HepG2 (cell line): ENCODE results near the gene ADCK2. TPM values are rescaled to one million over a fixed set of nuclear protein-coding genes. Genes with fewer than 3 reads are reported as not detected.

Experiments used
- BCL6 ChIP-seq: IDR thresholded peaks from 2 replicates; pipeline ENCODE4 v1.6.1; 2016; ENCODE audit warnings: missing genetic modification reagents, missing compliant biosample characterization
- CENPT ChIP-seq: sonication (generic); formaldehyde crosslinking; IDR thresholded peaks from 2 replicates; pipeline ENCODE4 v1.8.0; 2022; ENCODE audit warnings: low read depth, mild to moderate bottlenecking, moderate library complexity, missing genetic modification reagents
- FOXP4 ChIP-seq: sonication (generic); formaldehyde crosslinking; IDR thresholded peaks from 2 replicates; pipeline ENCODE4 v1.4.0; 2020; ENCODE audit warnings: missing genetic modification reagents
- IRF2 ChIP-seq: IDR thresholded peaks from 2 replicates; pipeline ENCODE4 v1.6.1; 2018; ENCODE audit warnings: missing genetic modification reagents, missing compliant biosample characterization
- MEF2D ChIP-seq: sonication (generic); formaldehyde crosslinking; IDR thresholded peaks from 2 replicates; pipeline ENCODE4 v1.5.1; 2020; ENCODE audit warnings: mild to moderate bottlenecking, missing genetic modification reagents
- PRDM15 ChIP-seq: sonication (generic); formaldehyde crosslinking; IDR thresholded peaks from 2 replicates; pipeline ENCODE4 v1.4.0; 2020; ENCODE audit warnings: missing genetic modification reagents
- RXRB ChIP-seq: IDR thresholded peaks from 2 replicates; pipeline ENCODE4 v1.6.1; 2016; ENCODE audit warnings: borderline replicate concordance, missing genetic modification reagents, missing compliant biosample characterization
- polyA plus RNA-seq, 8 experiments: library from polyadenylated mRNA; depleted of rRNA in 3 of 8; stranded (reverse) in 7 of 8; unstranded in 1 of 8; fragments of >200 nt; fragmentation: Illumina TruSeq in 4 of 8; extraction: Trizol in 4 of 8; gene quantifications; 2 replicates each; pipeline versions ENCODE4 v1.2.1 to v1.2.3, GENCODE V29; 2011 to 2016; ENCODE audit warnings: low read depth in 4 of 8, missing spikeins in 1 of 8, mixed read lengths in 1 of 8; ENCODE audit not compliant: insufficient read depth in 1 of 8
- total RNA-seq, 5 experiments: library from RNA; depleted of rRNA; stranded (reverse); fragments of >200 nt; fragmentation: Illumina TruSeq; extraction: Trizol; gene quantifications; 2 replicates each; pipeline ENCODE4 v1.2.3, GENCODE V29; 2016; ENCODE audit warnings: low read depth in 1 of 5
- TF ChIP-seq, protein P1 (sequence below): sonication (generic); formaldehyde crosslinking; IDR thresholded peaks from 2 replicates; pipeline ENCODE4 v1.5.1; 2020; ENCODE audit warnings: missing genetic modification reagents, mild to moderate bottlenecking, borderline replicate concordance

ADCK2 gene
- total and polyA plus RNA-seq, 2 of the 13 experiments (the other 11 are each of a cell fraction or from before 2014, with no cell fraction given), result 8.6 to 18.8 TPM

GRCh38 chr7:140631602-140632001 is 41.1 kb upstream of the ADCK2 start (continued):
- TF ChIP-seq PRDM15 (CRISPR knock-in tag), result no peak
- no peak for TF ChIP-seq RXRB
- TF ChIP-seq, protein P1, sequence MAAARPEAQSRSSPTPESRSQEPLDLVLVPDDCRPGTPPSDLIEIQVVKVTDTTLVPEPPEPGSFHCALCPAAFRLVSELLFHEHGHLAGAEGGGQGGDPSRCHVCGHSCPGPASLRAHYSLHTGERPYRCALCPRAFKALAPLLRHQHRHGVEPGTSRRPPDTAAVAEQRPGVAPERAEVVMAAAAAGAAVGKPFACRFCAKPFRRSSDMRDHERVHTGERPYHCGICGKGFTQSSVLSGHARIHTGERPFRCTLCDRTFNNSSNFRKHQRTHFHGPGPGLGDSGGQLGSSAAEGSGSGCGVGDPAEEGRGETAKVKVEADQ (CRISPR knock-in tag), result no peak
- no peak for TF ChIP-seq FOXP4 (CRISPR knock-in tag)
- no peak for TF ChIP-seq CENPT (CRISPR knock-in tag)
- TF ChIP-seq MEF2D (CRISPR knock-in tag), result no peak
- TF ChIP-seq BCL6 (CRISPR knock-in tag), result no peak
- no peak for TF ChIP-seq IRF2
- TF ChIP-seq, all 625 proteins: peak for 0
